Mucosa of descending colon (tissue), 3 donors: ENCODE results near the gene SSBP3. TPM values are rescaled to one million over a fixed set of nuclear protein-coding genes. Genes with fewer than 3 reads are reported as not detected.

Experiments used
- ATAC-seq: fragments of 200-7000 bp; cut with Tn5 transposase; one replicate; pipeline ENCODE4 v1.9.1; 2020; ENCODE audit warnings: mild to moderate bottlenecking, moderate library complexity
- DNase-seq, 3 donors: peaks; one replicate each; pipeline ENCODE4 v3.0.0-alpha.2; 2020
- H3K36me3 ChIP-seq: fragments of 200-600 bp; one replicate; pipeline ENCODE4 v1.8.0; 2021; ENCODE audit warnings: low read depth, mild to moderate bottlenecking
- H3K4me1 ChIP-seq: fragments of 200-600 bp; one replicate; pipeline ENCODE4 v1.8.0; 2021; ENCODE audit warnings: low read depth, mild to moderate bottlenecking
- H3K4me3 ChIP-seq: fragments of 200-600 bp; one replicate; pipeline ENCODE4 v1.8.0; 2021; ENCODE audit warnings: mild to moderate bottlenecking
- H3K9me3 ChIP-seq: fragments of 200-600 bp; one replicate; pipeline ENCODE4 v1.8.0; 2021; ENCODE audit warnings: mild to moderate bottlenecking
- CTCF ChIP-seq: fragments of 200-600 bp; IDR thresholded peaks from one replicate; pipeline ENCODE4 v1.8.0; 2022; ENCODE audit warnings: antibody characterized with exemption, mild to moderate bottlenecking
- intact Hi-C, 2 donors: fragments of 100-400 bp; cut with DNase I in 1 of 2; cut with micrococcal nuclease in 1 of 2; formaldehyde crosslinking; loops; one replicate each; pipeline versions ENCODE4 v1.11.0 to v1.11.1; 2022; cut with DNase I, micrococcal nuclease
- total RNA-seq, 3 donors: library from RNA; stranded (reverse); fragmentation: NEBNext Ultra II Directional in 2 of 3; extraction: Animal tissue kit (Norgen Biotek cat#: 25700) in 2 of 3; gene quantifications; one replicate each; pipeline versions ENCODE4 v1.2.1 to v1.2.4, GENCODE V29; 2021 to 2023
- donor health status: DM: no; HTN: no; CAD: no; lungs with moderate emphysema.
- donor health status: DM: no; HTN: no; CAD: no.
- donor health status: DM: no; HTN: yes; CAD: no.

The SSBP3 gene
- total RNA-seq, 3 donors from 2014 or later = 77.8 to 85.1 (median 82.0) TPM

- H3K4me3 ChIP-seq = no peak overlapping the region
- no peaks in the 10 kb centered on the region for H3K36me3 ChIP-seq
- DNase-seq (no peak), ATAC-seq (no peak)
- no peaks in the 10 kb centered on the region for H3K9me3 ChIP-seq
- no peak for TF ChIP-seq CTCF
- H3K4me1 ChIP-seq = peaks cover 21% of the 10 kb centered on the region
- intact Hi-C loops = no loop called here
These were observed 43.3 kb downstream of the SSBP3 start for GRCh38 chr1:54362881-54363340.

DNA sequence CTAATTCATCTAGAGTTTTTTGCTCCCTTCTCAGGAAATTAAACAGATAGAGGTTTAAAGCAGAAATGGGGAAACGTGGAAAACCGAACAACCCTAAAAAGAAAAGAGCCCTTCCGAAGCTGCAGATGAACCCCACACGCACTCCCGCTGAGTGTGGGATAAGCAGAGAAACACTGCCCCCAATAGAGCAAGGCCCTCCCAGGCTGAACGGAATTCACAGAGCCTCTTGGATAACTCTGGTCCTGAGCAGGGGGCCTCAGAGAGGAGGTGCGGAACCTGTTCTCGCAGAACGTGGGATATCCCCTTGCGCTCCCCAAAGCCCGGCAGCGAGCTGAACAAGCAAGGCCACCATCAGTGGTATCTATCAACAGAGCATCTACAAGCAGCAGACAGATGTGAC is 44.9 kb downstream of the SSBP3 start:
- TF ChIP-seq CTCF = no peak
- no peak for ATAC-seq
- intact Hi-C loops = no loop called here
- H3K36me3 ChIP-seq = no peaks in the 10 kb centered on the region
- DNase-seq = no peak
- no peaks in the 10 kb centered on the region for H3K9me3 ChIP-seq
- H3K4me3 ChIP-seq = no peak overlapping the region
- peaks cover 30% of the 10 kb centered on the region for H3K4me1 ChIP-seq

DNA sequence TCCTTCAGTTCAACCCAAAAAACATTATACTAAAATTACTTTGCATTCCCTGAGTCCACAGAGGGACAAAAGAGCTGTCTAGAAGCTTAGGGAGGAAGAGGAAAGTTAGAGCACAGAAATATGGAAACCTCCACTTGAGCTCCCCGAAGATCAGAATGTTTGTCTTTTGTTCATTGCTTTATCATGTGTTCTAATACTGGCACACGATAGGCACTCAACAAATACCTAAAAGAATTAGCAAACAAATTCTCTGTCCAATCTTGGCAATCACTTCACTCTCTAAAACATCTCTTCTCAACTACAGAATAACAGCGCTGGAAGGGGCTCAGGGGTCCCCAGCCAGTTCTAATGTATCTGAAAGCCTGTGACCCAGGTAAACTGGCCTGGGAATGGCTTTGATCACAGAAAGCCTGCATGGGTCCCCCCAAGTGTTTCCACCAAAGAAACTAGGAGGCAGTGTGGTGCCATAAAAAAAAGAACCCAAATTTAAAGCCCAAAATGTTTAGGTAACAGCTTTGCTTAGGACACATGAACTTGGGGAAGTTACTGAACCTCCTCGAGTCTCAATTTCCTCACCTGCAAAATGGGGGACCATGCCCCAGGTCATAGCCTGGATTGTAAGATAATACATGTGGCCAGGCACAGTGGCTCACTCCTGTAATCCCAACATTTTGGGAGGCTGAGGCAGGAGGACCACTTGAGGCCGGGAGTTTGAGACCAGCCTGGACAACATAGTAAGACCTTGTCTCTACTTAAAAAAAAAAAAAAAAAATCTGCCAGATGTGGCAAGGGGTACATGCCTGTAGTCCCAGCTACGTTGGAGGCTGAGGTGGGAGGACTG is 45.8 kb downstream of the SSBP3 start:
- no peaks in the 10 kb centered on the region for H3K9me3 ChIP-seq
- no peak for TF ChIP-seq CTCF
- no peak overlapping the region for H3K4me3 ChIP-seq
- no peak for DNase-seq
- H3K36me3 ChIP-seq = no peaks in the 10 kb centered on the region
- H3K4me1 ChIP-seq = peaks cover 36% of the 10 kb centered on the region
- intact Hi-C loops = no loop called here
- no peak for ATAC-seq

- ATAC-seq = no peak
- no peaks in the 10 kb centered on the region for H3K36me3 ChIP-seq
- DNase-seq = no peak
- no peaks in the 10 kb centered on the region for H3K9me3 ChIP-seq
- intact Hi-C loops = no loop called here
- TF ChIP-seq CTCF = no peak
- peaks cover 30% of the 10 kb centered on the region for H3K4me1 ChIP-seq
- H3K4me3 ChIP-seq = no peak overlapping the region
These were observed 46.6 kb downstream of the SSBP3 start for GRCh38 chr1:54359393-54360162.

- intact Hi-C loops = no loop called here
- H3K4me1 ChIP-seq = peaks cover 21% of the 10 kb centered on the region
- no peak for ATAC-seq
These were observed 47.6 kb downstream of the SSBP3 start for GRCh38 chr1:54358503-54359168.

More at GRCh38 chr1:54358503-54359168, 47.6 kb downstream of the SSBP3 start:
- no peak overlapping the region for H3K4me3 ChIP-seq
- no peak for TF ChIP-seq CTCF
- DNase-seq = no peak
- no peaks in the 10 kb centered on the region for H3K36me3 ChIP-seq
- H3K9me3 ChIP-seq = no peaks in the 10 kb centered on the region
